HG02884 (cell line): ENCODE data around the gene GPR176.

Source experiments
- ATAC-seq: cut with Tn5 transposase; IDR thresholded peaks from one replicate; pipeline ENCODE4 v1.9.1; 2021; ENCODE audit warnings: mild to moderate bottlenecking, moderate library complexity; ENCODE audit not compliant: unreplicated experiment

The GPR176 gene

GRCh38 chr15:39786447-39787056, 133.5 kb downstream of the GPR176 start:
- ATAC-seq, result no peak

GRCh38 chr15:39785841-39786240, 134.2 kb downstream of the GPR176 start:
- ATAC-seq, result no peak

DNA sequence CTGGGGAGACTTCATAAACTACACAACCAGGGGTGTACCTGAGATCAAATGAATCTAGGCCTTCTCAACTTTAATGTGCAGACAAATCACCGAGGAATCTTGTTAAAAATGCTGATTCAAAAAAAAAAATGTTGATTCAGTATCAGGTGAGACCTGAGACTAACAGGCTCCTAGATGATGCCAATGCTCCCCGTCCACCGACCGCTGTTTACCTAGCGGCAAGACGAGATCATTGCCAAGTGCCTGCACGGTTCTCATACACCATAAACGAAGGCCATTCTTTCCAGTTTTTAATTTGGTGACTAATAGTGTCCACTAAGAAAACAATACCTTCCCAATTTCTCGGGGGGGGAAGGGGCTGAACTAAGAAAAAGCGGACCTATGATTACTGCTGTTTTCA, 134.9 kb downstream of the GPR176 start:
- no peak for ATAC-seq

DNA sequence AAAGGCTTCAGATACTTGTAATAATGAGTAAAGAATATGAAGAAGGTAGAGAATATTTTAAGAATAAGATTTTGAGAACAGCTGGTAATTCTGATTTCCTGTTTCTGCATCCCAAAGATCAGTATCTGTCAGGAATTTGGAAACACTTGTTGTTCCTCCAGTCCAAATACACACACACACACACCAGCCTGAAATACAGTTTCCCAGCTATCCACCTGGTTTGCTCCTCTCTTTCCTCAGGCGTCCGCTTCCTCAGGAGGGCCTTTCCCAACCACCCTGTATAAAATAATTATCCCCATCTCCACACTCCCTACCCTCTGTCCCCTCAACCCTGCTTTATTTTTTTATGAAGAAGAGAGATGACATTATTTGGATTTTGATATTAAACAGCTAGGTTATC, 135.4 kb downstream of the GPR176 start:
- no peak for ATAC-seq

- ATAC-seq, result no peak
These were observed 135.9 kb downstream of the GPR176 start for GRCh38 chr15:39784125-39784524.

- no peak for ATAC-seq
These were observed 136.7 kb downstream of the GPR176 start for GRCh38 chr15:39783244-39783820.

- peak; percentile 96 for ATAC-seq
These were observed 137.5 kb downstream of the GPR176 start, which contains the start of gene FSIP1 for GRCh38 chr15:39782441-39783138. FSIP1 (minus strand) TSS chr15:39782841; CDS start chr15:39776524, 6,317 bp downstream.

GRCh38 chr15:39781967-39782302, 138.1 kb downstream of the GPR176 start:
- no peak for ATAC-seq

GRCh38 chr15:39781147-39781966, 138.7 kb downstream of the GPR176 start:
- no peak for ATAC-seq

DNA sequence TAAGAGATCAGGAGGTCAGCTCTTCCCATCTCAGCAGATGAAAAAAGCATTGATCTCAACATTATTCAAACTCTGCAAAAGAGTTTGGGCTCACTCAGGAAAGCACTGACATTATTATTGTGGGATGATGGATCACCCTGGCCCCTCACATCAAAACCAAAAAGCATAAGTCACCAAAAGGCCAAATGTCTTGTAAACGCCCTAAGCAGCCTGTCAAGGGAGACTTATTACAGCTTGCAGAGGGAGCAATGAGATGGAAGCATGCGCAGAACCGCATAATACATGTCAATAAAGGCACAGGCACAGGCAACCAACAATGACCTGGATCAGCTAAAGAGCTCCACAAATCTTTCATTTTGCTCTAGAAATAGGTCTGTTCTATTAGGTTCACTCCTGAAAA, 142.0 kb downstream of the GPR176 start:
- ATAC-seq, result no peak

- ATAC-seq, result no peak
These were observed 142.6 kb downstream of the GPR176 start for GRCh38 chr15:39777496-39777895.

DNA sequence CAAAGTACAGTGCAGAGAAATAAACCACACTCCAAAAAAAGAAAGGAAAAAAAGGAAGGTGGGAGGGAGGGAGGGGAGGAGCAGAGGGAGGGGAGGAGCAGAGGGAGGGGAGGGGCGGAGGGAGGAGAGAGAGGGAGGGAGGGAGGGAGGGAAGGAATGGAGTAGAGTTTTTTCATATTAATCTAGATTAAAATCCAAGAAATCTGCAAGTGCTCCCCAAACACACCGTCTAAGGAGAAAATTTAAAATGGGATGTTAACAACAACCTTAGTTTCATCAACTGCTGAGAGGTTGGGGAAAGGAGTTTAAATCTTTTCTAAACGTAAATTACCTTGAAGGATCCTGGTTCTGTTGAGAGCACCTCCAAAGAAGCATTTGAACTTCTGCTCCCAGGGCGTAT, 144.0 kb downstream of the GPR176 start:
- no peak for ATAC-seq

DNA sequence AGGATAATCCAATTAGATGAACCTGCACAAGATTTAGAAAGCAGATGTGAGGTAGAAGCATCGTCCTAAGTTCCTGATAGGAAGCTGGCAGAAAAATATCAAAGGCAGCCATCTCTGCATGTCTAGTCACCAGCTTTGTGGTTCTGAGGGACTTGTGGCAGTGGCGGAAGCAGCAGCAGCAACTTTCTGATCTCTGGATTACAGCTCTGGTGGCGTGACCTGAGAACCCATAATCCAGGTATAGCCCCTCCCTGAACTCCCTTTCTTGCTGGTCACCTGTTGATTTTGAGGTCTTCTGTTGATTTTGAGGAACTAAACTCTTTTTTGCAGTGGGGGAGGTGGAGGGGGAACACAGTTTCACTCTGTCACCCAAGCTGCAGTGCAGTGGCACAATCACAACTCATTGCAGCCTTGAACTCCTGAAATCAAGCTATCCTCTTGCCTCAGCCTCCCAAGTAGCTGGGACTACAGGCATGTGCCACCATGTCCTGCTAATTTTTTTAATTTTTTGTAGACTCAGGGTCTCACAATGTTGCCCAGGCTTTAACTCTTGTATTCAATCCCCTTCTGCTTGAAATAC, 145.3 kb downstream of the GPR176 start:
- no peak for ATAC-seq

- ATAC-seq, result no peak
These were observed 149.0 kb downstream of the GPR176 start for GRCh38 chr15:39770748-39771689.

DNA sequence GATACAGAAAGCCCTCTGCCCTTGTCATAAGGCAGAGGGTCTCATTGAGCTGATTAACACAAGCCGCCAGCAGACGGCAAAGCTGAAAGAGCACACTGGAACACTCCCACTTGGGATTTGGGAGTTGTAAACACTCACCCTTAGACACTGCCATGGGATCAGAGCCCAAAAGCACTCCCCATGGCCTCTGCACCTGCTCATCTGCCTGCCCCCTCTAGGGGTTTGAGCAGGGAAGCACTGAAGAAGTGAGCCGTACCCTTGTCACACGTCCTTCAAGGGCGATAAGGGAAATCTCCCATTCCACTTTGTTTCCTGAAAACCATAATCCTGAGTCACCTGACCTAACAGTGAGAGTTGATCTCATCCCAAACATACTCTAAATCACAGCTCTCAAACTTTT, 152.1 kb downstream of the GPR176 start:
- no peak for ATAC-seq

DNA sequence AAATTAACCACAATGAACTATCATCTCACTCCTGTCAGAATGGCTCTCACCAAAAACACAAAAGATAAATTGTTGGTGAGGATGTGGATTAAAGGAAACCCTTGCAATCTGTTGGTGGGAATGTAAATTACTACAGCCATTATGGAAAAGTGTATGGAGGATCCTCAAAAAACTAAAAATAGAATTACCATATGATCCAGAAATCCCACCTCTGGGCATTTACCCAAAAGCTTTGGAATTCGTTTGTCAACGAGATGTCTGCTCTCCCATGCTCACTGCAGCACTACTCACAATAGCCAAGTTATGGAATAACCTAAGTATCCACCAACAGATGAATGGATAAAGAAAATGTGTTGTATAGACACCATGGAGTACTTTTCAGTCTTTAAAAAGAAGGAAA, 159.1 kb downstream of the GPR176 start:
- no peak for ATAC-seq

- no peak for ATAC-seq
These were observed 163.1 kb downstream of the GPR176 start for GRCh38 chr15:39756806-39757522.

- no peak for ATAC-seq
These were observed 167.1 kb downstream of the GPR176 start for GRCh38 chr15:39752991-39753390.

GRCh38 chr15:39752246-39752645, 167.8 kb downstream of the GPR176 start:
- no peak for ATAC-seq
